ENCODE data around the gene AARSD1.
"Not testable (repeated sequence)": the region's sequence is repeated elsewhere in the genome, so short reads cannot be mapped to it uniquely, and the experiment has no call there.

The AARSD1 gene

GRCh38 chr17:42920106-42920900, 44.0 kb downstream of the AARSD1 start:
- DNase-seq (ENCODE audit: low read depth): no peak

GRCh38 chr17:42919522-42920077, 44.7 kb downstream of the AARSD1 start:
- DNase-seq (ENCODE audit: low read depth): not testable (repeated sequence)

- DNase-seq (ENCODE audit: low read depth): no peak
Measured at GRCh38 chr17:42918902-42919521, 45.2 kb downstream of the AARSD1 start.

GRCh38 chr17:42917236-42917603, 47.0 kb downstream of the AARSD1 start:
- no peak for DNase-seq (ENCODE audit: low read depth)

GRCh38 chr17:42916388-42917235, 47.6 kb downstream of the AARSD1 start:
- not testable (repeated sequence) for DNase-seq (ENCODE audit: low read depth)

- not testable (repeated sequence) for DNase-seq (ENCODE audit: low read depth)
Measured at GRCh38 chr17:42915288-42915687, 49.0 kb downstream of the AARSD1 start.

GRCh38 chr17:42913981-42914617, 50.2 kb downstream of the AARSD1 start:
- no peak for DNase-seq (ENCODE audit: low read depth)

- peak; percentile 84 for DNase-seq (ENCODE audit: low read depth)
Measured at GRCh38 chr17:42913522-42913921, 50.7 kb downstream of the AARSD1 start.

- no peak for DNase-seq (ENCODE audit: low read depth)
Measured at GRCh38 chr17:42908872-42909700, 55.2 kb downstream of the AARSD1 start.

GRCh38 chr17:42906772-42907446, 57.3 kb downstream of the AARSD1 start:
- no peak for DNase-seq (ENCODE audit: low read depth)

- DNase-seq (ENCODE audit: low read depth): no peak
Measured at GRCh38 chr17:42904110-42904469, 60.2 kb downstream of the AARSD1 start.

- DNase-seq (ENCODE audit: low read depth): no peak
Measured at GRCh38 chr17:42901535-42902229, 62.6 kb downstream of the AARSD1 start.
